GM13976 (cell line): ENCODE measurements around the gene DDI2.
A peak's percentile ranks its signal among the peaks of the same experiment; 100 is the strongest.

Experiments used
- DNase-seq: peaks from one replicate; pipeline ENCODE4 v3.0.0; 2012; ENCODE audit warnings: low spot score
- in situ Hi-C: fragments of 300-500 bp; cut with MboI; formaldehyde crosslinking; loops from one replicate; pipeline ENCODE4 v1.12.0; 2022; ENCODE audit warnings: low sequenced_read_pairs, mixed read lengths, inconsistent platforms; ENCODE audit not compliant: unreplicated experiment
- TF ChIP-seq, protein P1 (sequence below): IDR thresholded peaks from 2 replicates; pipeline ENCODE4 v1.5.1; 2012; ENCODE audit warnings: borderline replicate concordance, mild to moderate bottlenecking; ENCODE audit not compliant: insufficient read depth; ENCODE audit errors: extremely low read depth, missing control alignments, control extremely low read depth

The DDI2 gene

DNA sequence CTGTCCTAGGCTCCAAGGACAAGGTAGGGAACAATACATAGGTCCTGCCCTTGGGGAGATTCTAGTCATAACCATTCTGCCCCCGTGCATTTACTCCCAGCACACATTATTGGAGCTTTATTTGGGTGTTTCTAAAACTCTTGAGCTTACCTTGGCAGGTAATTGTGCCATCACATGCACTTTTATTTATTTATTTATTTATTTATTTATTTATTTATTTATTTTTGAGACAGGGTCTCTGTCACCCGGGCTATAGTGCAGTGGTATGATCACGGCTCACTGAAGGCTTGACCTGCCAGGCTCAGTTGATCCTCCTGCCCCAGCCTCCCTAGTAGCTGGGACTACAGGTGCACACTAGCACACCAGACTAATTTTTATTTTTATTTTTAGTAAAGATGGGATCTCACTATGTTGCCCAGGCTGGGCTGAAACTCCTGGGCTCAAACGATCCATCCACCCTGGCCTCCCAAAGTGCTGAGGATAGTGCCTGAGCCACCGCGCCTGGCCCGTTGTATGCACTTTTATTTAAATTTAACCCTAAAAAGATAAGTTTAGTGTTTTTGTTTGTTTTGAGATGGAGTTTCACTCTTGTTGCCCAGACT lies 41.6 kb upstream of the DDI2 start:
- no peak for DNase-seq
- TF ChIP-seq, protein P1, sequence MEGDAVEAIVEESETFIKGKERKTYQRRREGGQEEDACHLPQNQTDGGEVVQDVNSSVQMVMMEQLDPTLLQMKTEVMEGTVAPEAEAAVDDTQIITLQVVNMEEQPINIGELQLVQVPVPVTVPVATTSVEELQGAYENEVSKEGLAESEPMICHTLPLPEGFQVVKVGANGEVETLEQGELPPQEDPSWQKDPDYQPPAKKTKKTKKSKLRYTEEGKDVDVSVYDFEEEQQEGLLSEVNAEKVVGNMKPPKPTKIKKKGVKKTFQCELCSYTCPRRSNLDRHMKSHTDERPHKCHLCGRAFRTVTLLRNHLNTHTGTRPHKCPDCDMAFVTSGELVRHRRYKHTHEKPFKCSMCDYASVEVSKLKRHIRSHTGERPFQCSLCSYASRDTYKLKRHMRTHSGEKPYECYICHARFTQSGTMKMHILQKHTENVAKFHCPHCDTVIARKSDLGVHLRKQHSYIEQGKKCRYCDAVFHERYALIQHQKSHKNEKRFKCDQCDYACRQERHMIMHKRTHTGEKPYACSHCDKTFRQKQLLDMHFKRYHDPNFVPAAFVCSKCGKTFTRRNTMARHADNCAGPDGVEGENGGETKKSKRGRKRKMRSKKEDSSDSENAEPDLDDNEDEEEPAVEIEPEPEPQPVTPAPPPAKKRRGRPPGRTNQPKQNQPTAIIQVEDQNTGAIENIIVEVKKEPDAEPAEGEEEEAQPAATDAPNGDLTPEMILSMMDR, result no peak
- in situ Hi-C loops, result no loop called here

- DNase-seq, result no peak
- TF ChIP-seq, protein P1, result no peak
- in situ Hi-C loops, result no loop called here
These were observed 39.6 kb upstream of the DDI2 start for GRCh38 chr1:15577691-15578090.

DNA sequence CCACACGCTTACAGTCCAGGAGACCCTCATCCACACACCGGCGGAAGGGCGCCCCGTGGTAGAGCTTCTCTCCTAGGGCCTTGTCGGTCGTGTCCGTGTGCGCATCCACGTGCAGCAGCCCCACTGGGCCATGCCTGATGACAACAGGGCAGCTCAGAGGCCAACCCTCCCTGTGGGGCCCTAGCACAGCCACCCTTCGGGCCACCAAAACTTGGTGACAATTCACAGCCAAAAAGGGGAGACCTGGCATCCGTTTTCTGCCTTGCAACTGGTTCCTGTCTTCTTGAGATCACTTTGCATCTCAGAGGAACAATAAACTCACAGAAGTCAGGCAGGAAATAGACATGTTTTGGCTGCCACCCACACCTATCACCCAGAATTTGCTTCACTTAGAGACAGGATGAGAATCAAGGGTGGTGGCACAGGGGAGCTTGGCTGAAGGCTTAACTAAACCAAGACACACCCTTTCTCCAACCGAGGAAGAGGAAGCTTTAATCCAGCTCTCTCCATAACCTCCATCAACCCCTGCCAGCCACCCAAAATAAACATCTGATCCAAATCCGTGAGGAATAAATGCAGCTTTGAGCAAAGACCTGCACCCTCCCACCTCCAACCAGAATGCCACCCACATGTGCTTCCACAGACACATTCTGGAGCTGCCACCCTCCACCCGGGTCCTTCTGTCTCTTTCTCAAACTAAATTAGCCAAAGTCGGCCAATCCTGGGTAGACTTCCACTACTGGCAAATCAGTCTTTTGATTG lies 38.2 kb upstream of the DDI2 start:
- in situ Hi-C loops, result no loop called here
- DNase-seq, result peak; percentile 62
- TF ChIP-seq, protein P1, result no peak

DNA sequence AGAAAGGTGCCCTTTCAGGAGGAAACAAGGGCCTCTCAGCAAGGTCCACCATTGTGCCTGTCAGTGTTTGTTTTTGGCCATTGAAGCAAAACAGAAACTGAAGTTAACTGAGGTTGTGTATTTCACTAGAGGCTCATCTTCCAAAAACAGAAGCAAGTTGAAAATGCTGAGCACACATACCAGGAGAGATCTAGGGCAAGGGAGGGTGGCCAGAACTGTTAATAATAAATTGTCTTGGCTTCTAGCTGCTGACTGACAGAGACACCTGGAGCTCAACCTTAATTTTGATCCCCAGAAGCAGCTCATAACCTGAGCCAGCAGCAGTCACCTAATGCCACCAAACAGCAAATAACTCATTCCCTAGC lies 37.6 kb upstream of the DDI2 start:
- DNase-seq, result peak; percentile 71
- TF ChIP-seq, protein P1, result no peak
- in situ Hi-C loops, result no loop called here

DNA sequence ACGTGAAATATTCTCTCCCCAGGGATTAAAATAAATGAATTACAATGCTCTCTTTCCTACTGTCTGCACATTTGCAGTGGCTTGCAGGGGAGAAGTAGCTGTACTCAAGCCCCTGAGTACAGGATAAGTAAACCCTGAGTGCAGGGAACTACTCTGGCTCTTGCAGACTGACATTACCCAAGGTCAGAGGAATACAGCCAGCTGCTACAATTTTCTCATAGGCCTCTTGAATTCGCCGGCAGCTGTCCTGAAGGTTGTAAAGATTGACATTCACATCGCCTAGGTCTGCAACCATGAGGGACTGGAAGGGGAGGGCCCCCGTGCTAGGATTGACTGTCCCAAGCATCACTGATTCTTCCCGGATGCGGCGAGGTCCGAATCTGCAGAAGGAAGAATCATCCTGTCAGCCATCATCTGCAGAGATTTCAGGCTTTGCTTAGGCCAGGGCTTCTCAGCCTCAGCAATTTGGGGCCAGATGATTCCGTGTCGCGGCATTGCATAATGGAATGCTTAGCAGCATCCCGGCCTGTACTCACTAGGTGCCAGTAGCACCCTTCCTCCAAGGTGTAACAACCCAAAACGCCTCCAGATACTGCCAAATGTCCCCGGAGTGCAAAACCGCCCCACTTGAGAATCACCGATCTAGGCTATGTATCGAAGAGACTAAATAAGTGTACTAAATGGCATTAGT lies 34.1 kb upstream of the DDI2 start:
- DNase-seq, result no peak
- in situ Hi-C loops, result no loop called here
- TF ChIP-seq, protein P1, result no peak

GRCh38 chr1:15584489-15585363 lies 32.5 kb upstream of the DDI2 start, which contains the start of gene AGMAT:
Gene AGMAT, minus strand, starts transcription at chr1:15585051. Its CDS starts 84 bp downstream, at chr1:15584967.
- TF ChIP-seq, protein P1, result peak; percentile 27
- in situ Hi-C loops, result no loop called here
- peak; percentile 87 for DNase-seq
